Measurements from ENCODE around the gene USF1.

Gene USF1

DNA sequence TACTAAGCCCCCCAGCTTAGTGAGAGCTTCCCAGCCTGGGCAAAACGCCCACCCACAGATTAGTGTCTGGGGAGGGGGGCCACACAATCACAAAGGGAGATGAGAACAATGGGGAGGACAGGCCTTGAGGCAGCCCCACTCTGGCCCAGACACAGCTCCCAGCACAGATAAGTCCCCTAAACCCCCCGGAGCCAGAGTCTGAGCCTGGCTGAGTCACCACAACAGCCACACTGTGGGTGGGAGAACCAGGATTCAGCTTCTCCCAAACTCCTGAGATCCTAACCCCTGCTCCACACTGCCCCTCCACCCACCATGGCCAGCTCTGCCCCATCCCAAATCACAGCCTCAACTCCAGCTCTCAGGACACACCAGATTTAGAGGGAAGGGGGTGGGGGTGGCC lies 39.4 kb upstream of the USF1 start:
- TF ChIP-seq, protein P1, sequence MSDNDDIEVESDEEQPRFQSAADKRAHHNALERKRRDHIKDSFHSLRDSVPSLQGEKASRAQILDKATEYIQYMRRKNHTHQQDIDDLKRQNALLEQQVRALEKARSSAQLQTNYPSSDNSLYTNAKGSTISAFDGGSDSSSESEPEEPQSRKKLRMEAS (IDR thresholded peaks at IDR 0.05), result no peak
- TF ChIP-seq CREB1 (IDR thresholded peaks at IDR 0.05; ENCODE audit: low read depth) (no peak), ZBTB7A (IDR thresholded peaks at IDR 0.05; ENCODE audit: low read depth) (no peak), EGR1 (IDR thresholded peaks at IDR 0.05) (no peak), TCF12 (IDR thresholded peaks at IDR 0.05; ENCODE audit: low read depth) (no peak), YY1 (IDR thresholded peaks at IDR 0.05; ENCODE audit: low read depth) (no peak), FOXM1 (IDR thresholded peaks at IDR 0.05; ENCODE audit: borderline replicate concordance, low read depth) (no peak), CEBPB (IDR thresholded peaks at IDR 0.05) (no peak), RAD21 (IDR thresholded peaks at IDR 0.05; ENCODE audit: low read depth) (no peak), TAF1 (IDR thresholded peaks at IDR 0.05; ENCODE audit: low read depth) (no peak), NFIC (IDR thresholded peaks at IDR 0.05) (no peak), EP300 (IDR thresholded peaks at IDR 0.05; ENCODE audit: borderline replicate concordance) (no peak), TEAD4 (IDR thresholded peaks at IDR 0.05) (no peak)
- TF ChIP-seq, protein P2, sequence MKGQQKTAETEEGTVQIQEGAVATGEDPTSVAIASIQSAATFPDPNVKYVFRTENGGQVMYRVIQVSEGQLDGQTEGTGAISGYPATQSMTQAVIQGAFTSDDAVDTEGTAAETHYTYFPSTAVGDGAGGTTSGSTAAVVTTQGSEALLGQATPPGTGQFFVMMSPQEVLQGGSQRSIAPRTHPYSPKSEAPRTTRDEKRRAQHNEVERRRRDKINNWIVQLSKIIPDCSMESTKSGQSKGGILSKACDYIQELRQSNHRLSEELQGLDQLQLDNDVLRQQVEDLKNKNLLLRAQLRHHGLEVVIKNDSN (IDR thresholded peaks at IDR 0.05), result no peak
- TF ChIP-seq, protein P3, sequence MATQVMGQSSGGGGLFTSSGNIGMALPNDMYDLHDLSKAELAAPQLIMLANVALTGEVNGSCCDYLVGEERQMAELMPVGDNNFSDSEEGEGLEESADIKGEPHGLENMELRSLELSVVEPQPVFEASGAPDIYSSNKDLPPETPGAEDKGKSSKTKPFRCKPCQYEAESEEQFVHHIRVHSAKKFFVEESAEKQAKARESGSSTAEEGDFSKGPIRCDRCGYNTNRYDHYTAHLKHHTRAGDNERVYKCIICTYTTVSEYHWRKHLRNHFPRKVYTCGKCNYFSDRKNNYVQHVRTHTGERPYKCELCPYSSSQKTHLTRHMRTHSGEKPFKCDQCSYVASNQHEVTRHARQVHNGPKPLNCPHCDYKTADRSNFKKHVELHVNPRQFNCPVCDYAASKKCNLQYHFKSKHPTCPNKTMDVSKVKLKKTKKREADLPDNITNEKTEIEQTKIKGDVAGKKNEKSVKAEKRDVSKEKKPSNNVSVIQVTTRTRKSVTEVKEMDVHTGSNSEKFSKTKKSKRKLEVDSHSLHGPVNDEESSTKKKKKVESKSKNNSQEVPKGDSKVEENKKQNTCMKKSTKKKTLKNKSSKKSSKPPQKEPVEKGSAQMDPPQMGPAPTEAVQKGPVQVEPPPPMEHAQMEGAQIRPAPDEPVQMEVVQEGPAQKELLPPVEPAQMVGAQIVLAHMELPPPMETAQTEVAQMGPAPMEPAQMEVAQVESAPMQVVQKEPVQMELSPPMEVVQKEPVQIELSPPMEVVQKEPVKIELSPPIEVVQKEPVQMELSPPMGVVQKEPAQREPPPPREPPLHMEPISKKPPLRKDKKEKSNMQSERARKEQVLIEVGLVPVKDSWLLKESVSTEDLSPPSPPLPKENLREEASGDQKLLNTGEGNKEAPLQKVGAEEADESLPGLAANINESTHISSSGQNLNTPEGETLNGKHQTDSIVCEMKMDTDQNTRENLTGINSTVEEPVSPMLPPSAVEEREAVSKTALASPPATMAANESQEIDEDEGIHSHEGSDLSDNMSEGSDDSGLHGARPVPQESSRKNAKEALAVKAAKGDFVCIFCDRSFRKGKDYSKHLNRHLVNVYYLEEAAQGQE (IDR thresholded peaks at IDR 0.05; ENCODE audit: low read depth), result no peak

DNA sequence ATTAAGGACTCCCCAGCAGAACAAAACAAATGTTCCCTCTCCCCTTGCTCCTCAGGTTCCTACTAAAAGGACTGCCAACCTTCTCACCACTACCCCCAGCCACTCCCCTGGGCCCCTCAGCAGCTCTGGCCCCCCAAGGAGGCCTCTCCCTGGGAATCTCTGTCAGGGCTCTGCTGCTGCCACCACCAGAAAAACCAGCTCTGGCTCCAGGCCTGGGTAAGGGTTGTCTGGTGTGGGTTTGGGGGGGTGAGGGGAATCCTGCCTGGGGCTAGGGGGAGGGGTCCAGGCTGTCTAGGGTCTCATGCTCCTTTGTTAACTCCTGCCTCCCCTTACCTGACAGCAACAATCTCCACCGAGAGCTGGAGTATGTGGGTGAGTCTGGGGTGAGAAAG lies 38.8 kb upstream of the USF1 start:
- TF ChIP-seq FOXM1 (IDR thresholded peaks at IDR 0.05; ENCODE audit: borderline replicate concordance, low read depth), result no peak
- no peak for TF ChIP-seq TEAD4 (IDR thresholded peaks at IDR 0.05)
- TF ChIP-seq, protein P3 (IDR thresholded peaks at IDR 0.05; ENCODE audit: low read depth), result no peak
- TF ChIP-seq YY1 (IDR thresholded peaks at IDR 0.05; ENCODE audit: low read depth), result no peak
- TF ChIP-seq, protein P2 (IDR thresholded peaks at IDR 0.05), result no peak
- TF ChIP-seq ZBTB7A (IDR thresholded peaks at IDR 0.05; ENCODE audit: low read depth), result no peak
- TF ChIP-seq TAF1 (IDR thresholded peaks at IDR 0.05; ENCODE audit: low read depth), result no peak
- TF ChIP-seq RAD21 (IDR thresholded peaks at IDR 0.05; ENCODE audit: low read depth), result no peak
- no peak for TF ChIP-seq EGR1 (IDR thresholded peaks at IDR 0.05)
- no peak for TF ChIP-seq EP300 (IDR thresholded peaks at IDR 0.05; ENCODE audit: borderline replicate concordance)
- TF ChIP-seq, protein P1 (IDR thresholded peaks at IDR 0.05), result no peak

DNA sequence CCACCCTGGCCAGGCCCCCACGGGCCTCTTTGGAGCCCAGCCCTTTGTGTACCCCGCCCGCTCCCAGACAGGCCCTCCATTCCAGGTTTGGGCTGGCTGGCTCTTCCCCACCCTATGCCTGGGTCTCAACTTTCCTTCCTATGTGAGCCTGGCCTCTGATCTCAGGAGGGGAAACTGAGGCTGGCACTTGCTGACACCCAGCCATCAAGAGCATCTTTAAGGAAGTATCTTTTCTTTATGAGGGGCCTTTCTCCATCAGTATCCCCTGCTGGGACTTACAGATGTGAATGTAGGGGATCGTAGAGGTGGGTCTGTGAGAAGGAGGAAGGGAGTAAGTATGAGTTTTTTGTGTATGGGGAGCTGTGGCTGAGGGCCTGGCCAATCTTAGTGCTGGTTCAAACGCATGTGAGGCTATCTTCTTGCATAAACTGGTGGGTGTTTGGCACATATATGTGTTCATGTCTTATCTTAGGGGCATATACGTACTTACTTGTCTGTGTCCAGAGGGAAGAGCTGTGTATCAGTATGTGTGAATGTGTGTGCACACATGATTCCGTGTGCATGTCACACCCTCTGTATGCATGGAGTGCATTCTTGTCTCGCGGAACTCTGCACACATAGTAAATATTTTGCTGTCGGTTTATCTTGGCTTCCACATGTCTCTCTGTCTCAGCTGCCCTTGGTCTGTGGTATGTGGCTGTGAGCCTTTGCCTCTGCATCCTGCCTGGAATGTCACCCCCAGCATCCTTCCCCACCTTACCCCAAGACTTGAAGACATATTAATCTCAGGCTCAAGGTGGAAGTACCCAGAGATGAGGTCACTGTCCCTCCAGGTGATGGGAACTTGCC lies 38.2 kb upstream of the USF1 start:
- TF ChIP-seq EP300 (IDR thresholded peaks at IDR 0.05; ENCODE audit: borderline replicate concordance) (no peak), TEAD4 (IDR thresholded peaks at IDR 0.05) (no peak), RAD21 (IDR thresholded peaks at IDR 0.05; ENCODE audit: low read depth) (no peak), NFIC (IDR thresholded peaks at IDR 0.05) (no peak), ZBTB7A (IDR thresholded peaks at IDR 0.05; ENCODE audit: low read depth) (no peak; the same call in 1 of the 2 replicates), YY1 (IDR thresholded peaks at IDR 0.05; ENCODE audit: low read depth) (no peak), CEBPB (IDR thresholded peaks at IDR 0.05) (no peak), FOXM1 (IDR thresholded peaks at IDR 0.05; ENCODE audit: borderline replicate concordance, low read depth) (no peak), EGR1 (IDR thresholded peaks at IDR 0.05) (no peak), TCF12 (IDR thresholded peaks at IDR 0.05; ENCODE audit: low read depth) (no peak), CREB1 (IDR thresholded peaks at IDR 0.05; ENCODE audit: low read depth) (no peak), TAF1 (IDR thresholded peaks at IDR 0.05; ENCODE audit: low read depth) (no peak)
- TF ChIP-seq, protein P1 (IDR thresholded peaks at IDR 0.05), result no peak
- TF ChIP-seq, protein P2 (IDR thresholded peaks at IDR 0.05), result no peak
- TF ChIP-seq, protein P3 (IDR thresholded peaks at IDR 0.05; ENCODE audit: low read depth), result no peak
